ENCODE measurements around the gene KLF6. TPM values are rescaled to one million over a fixed set of nuclear protein-coding genes. Genes with fewer than 3 reads are reported as not detected.
A peak's percentile ranks its signal among the peaks of the same experiment; 100 is the strongest.

The KLF6 gene
- total and polyA plus RNA-seq, 9 donors: 45.4 to 178 (median 85.7) TPM

GRCh38 chr10:3831608-3832007, 46.6 kb upstream of the KLF6 start:
- no peak overlapping the region for H3K27ac ChIP-seq

DNA sequence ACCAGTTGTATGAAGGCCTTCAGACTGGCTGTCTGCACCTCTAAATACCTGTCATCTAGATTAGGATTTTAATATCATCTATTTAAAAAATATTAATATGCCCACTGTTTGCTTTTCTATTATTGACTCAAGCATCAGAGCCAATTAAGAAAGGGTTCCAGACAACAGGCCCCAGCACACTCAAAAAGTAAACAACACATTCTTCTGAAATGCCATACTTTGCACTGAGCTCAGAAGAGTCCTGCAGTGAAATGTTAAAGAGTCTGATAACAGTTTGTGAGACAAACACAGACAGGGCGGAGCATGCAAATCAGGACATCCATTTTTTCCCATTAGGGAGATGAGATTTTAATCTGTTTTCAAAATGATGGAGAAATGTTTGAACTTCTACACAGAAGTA, 45.9 kb upstream of the KLF6 start:
- Histone ChIP-seq H3K9me3 (no peaks in the 10 kb centered on the region), H3K27me3 (no peaks in the 10 kb centered on the region), H3K36me3 (no peaks in the 10 kb centered on the region), H3K4me3 (no peak overlapping the region), H3K27ac (no peak overlapping the region), H3K4me1 (ENCODE audit: insufficient read depth) (peaks cover 8% of the 10 kb centered on the region)
- intact Hi-C loops (cut with DNase I): no loop called here
- 70 to 82% (median 73%) methylated on average over 1 of the region's 1 CpG for WGBS, 3 donors
- no peak for DNase-seq
- TF ChIP-seq EP300 (IDR thresholded peaks at IDR 0.05) (no peak), CTCF (IDR thresholded peaks at IDR 0.05) (no peak), POLR2A (IDR thresholded peaks at IDR 0.05) (no peak)

More at GRCh38 chr10:3831608-3832007, 46.6 kb upstream of the KLF6 start:
- DNase-seq: no peak
- Histone ChIP-seq H3K27me3 (no peaks in the 10 kb centered on the region), H3K4me1 (ENCODE audit: insufficient read depth) (peaks cover 8% of the 10 kb centered on the region), H3K36me3 (no peaks in the 10 kb centered on the region), H3K4me3 (no peak overlapping the region), H3K9me3 (no peaks in the 10 kb centered on the region)
- TF ChIP-seq CTCF (IDR thresholded peaks at IDR 0.05) (no peak), POLR2A (IDR thresholded peaks at IDR 0.05) (no peak), EP300 (IDR thresholded peaks at IDR 0.05) (no peak)
- intact Hi-C loops (cut with DNase I): no loop called here
- WGBS, 3 donors: 66 to 78% (median 77%) methylated on average over 4 of the region's 4 CpGs

DNA sequence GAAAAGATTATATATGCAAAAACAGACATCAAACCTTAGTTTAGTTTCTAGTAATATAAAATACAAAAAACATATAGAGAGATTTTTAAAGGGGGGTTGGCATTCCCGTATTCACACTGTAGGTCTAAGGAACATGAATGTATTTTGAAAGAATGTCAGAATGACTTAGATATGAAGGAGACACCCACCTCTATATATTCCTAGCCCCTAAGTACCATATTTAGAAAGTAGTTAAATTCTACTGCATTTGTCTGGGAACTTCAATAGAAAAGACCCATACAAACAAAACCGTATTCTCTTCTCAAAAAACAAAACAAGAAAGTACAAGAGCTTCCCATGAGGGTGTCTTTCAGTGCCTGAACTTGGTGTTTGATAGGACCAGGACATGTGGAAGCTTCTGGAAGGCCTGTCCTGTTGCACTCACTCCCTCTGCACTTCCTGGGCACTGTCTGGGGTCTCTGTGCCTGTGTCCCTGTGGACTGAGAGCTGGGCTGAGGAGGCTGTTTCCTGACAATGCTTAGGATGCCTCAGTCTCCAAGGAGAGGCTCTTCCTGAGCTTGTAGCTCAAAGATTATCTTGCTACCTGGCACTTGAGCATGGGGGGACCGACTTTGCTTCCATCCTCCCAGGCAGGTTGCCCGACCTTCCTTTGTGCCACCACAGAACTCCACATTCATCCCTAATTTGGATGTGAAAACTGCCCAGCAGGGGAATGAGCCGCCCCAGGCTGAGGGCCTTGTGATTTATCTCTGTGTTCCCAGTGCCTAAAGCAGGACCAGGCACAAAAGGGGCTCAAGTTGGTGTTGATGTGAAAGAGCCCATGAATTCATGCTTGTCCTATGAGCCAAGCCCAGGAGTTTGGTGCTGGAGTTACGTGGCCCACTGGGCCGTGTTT, 44.4 kb upstream of the KLF6 start:
- 69 to 72% (median 71%) methylated on average over 7 of the region's 7 CpGs for WGBS, 3 donors
- H3K27me3 ChIP-seq: no peaks in the 10 kb centered on the region
- H3K27ac ChIP-seq: peak overlapping the region in 1 of 2 donors; percentile 48
- H3K4me1 ChIP-seq (ENCODE audit: insufficient read depth): peaks cover 8% of the 10 kb centered on the region
- peak overlapping the region; percentile 44 for H3K4me3 ChIP-seq
- TF ChIP-seq POLR2A (IDR thresholded peaks at IDR 0.05) (no peak), CTCF (IDR thresholded peaks at IDR 0.05) (no peak), EP300 (IDR thresholded peaks at IDR 0.05) (no peak)
- DNase-seq: no peak
- H3K9me3 ChIP-seq: no peaks in the 10 kb centered on the region
- H3K36me3 ChIP-seq: no peaks in the 10 kb centered on the region
- intact Hi-C loops (cut with DNase I): no loop called here

DNA sequence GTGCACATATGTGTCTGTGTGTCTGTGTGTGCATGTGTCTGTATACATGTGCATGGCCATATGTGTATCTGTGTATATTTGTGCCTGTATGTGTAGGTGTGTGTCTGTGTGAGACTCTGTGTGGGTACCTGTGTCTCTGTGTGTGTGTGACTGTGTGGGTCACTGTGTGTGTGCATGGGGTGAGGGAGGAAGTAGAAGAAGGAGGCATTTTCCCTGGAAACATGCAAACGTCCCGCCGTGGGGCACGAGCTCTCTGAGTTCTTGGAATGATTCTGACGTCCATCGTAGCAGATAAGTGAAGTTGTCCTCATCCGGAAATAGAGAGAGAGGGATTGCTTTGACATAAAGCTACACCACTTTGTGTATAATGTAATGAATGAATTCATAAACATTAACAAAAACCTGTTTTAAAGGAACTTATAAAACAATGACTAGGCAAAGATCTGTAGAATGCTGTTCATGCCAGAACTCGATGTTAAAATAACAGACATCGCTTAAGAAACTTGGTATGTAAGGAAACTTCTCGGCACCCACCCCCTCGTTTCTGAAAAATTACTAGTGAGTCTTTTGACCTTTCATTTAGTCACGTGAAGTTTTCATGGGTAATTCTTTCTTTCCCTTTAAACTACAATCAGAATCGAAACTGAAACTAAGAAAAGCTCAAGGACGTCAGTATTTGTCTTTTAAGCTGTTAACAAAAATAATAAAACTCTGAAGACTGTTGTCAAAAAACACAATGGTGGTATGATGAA, 43.6 kb upstream of the KLF6 start:
- TF ChIP-seq POLR2A (IDR thresholded peaks at IDR 0.05) (peak; percentile 12), EP300 (IDR thresholded peaks at IDR 0.05) (no peak)

More for the DNA sequence above, 43.6 kb upstream of the KLF6 start:
- DNase-seq: peak in 4 of 5 donors; percentile 41 to 62 (median 50)
- no peaks in the 10 kb centered on the region for H3K9me3 ChIP-seq
- WGBS, 3 donors: 0 to 3% (median 3%) methylated on average over 14 of the region's 14 CpGs
- H3K4me1 ChIP-seq (ENCODE audit: insufficient read depth): peaks cover 8% of the 10 kb centered on the region
- intact Hi-C loops (cut with DNase I): no loop called here
- no peaks in the 10 kb centered on the region for H3K36me3 ChIP-seq
- peak overlapping the region; percentile 44 for H3K4me3 ChIP-seq
- peak overlapping the region in 1 of 2 donors; percentile 48 for H3K27ac ChIP-seq
- H3K27me3 ChIP-seq: no peaks in the 10 kb centered on the region
